B cell (primary cell): ENCODE measurements around the gene FARP1. TPM values are rescaled to one million over a fixed set of nuclear protein-coding genes. Genes with fewer than 3 reads are reported as not detected.

ENCODE experiments used
- ATAC-seq: fragments of 200-7000 bp; cut with Tn5 transposase; one replicate; pipeline ENCODE4 v1.10.0; 2021; ENCODE audit warnings: low read depth, mild to moderate bottlenecking, moderate number of reproducible peaks, moderate library complexity
- CTCF ChIA-PET: fragments of 350-600 bp; sonication (Branson Sonifier 250); formaldehyde crosslinking; loops from one replicate; lab custom pipeline; 2021; ENCODE audit warnings: antibody characterized with exemption, inconsistent platforms; lab: Charles Lee
- POLR2A ChIA-PET: fragments of 350-600 bp; sonication (Branson Sonifier 250); formaldehyde crosslinking; loops from one replicate; lab custom pipeline; 2021; ENCODE audit warnings: antibody characterized with exemption; lab: Charles Lee
- DNase-seq: peaks from one replicate; pipeline ENCODE4 v3.0.0; 2013
- H2AFZ ChIP-seq: 2 replicates; pipeline ENCODE4 v1.6.1; 2012; ENCODE audit warnings: mild to moderate bottlenecking, low read depth, low read length; ENCODE audit not compliant: insufficient read depth, poor library complexity, severe bottlenecking
- H3K27ac ChIP-seq, 2 donors: 1 replicate in 1 of 2; 2 replicates in 1 of 2; pipeline ENCODE4 v1.5.1; 2012 to 2013; ENCODE audit warnings: low read length in 2 of 2, mild to moderate bottlenecking in 2 of 2, moderate library complexity in 1 of 2
- H3K27me3 ChIP-seq, 4 experiments: fragments of 200-600 bp in 1 of 4; sonication (generic) in 1 of 4; replicated peaks in 1 of 4; 1 replicate in 2 of 4; 2 replicates in 2 of 4; pipeline versions ENCODE4 v1.6.1 to v1.7.0; 2013 to 2016; ENCODE audit warnings: low read length in 3 of 4, mild to moderate bottlenecking in 2 of 4, mixed read lengths in 1 of 4, moderate library complexity in 1 of 4; ENCODE audit not compliant: insufficient read depth in 4 of 4, control insufficient read depth in 3 of 4; ENCODE audit errors: control extremely low read depth in 1 of 4
- H3K36me3 ChIP-seq, 2 experiments: replicated peaks in 1 of 2; 1 replicate in 1 of 2; 2 replicates in 1 of 2; pipeline versions ENCODE4 v1.6.1 to v1.7.1; 2013; ENCODE audit warnings: low read length in 1 of 2; ENCODE audit not compliant: insufficient read depth in 2 of 2, control insufficient read depth in 1 of 2; ENCODE audit errors: control extremely low read depth in 1 of 2, extremely low read depth in 1 of 2
- H3K4me1 ChIP-seq, 2 donors: fragments of 200-600 bp in 1 of 2; sonication (generic) in 1 of 2; 1 replicate in 1 of 2; 2 replicates in 1 of 2; pipeline versions ENCODE4 v1.5.1 to v1.6.1; 2013 to 2017; ENCODE audit warnings: low read length in 2 of 2; ENCODE audit not compliant: control insufficient read depth in 2 of 2, insufficient read depth in 2 of 2
- H3K4me2 ChIP-seq: replicated peaks from 2 replicates; pipeline ENCODE3; 2012; ENCODE audit warnings: mild to moderate bottlenecking, low read depth, low read length; ENCODE audit not compliant: poor library complexity, severe bottlenecking
- H3K4me3 ChIP-seq, 5 experiments: fragments of 200-600 bp in 1 of 5; sonication (generic) in 1 of 5; 1 replicate in 3 of 5; 2 replicates in 2 of 5; pipeline versions ENCODE4 v1.5.1 to v1.7.0; 2011 to 2016; ENCODE audit warnings: low read length in 4 of 5, mild to moderate bottlenecking in 4 of 5, low read depth in 2 of 5, control low read depth in 1 of 5, moderate library complexity in 1 of 5; ENCODE audit not compliant: insufficient read depth in 1 of 5; ENCODE audit errors: control extremely low read depth in 1 of 5, extremely low read depth in 1 of 5
- H3K79me2 ChIP-seq: fragments of 200-600 bp; sonication (generic); one replicate; pipeline ENCODE4 v1.6.0; 2016; ENCODE audit warnings: low read length; ENCODE audit not compliant: control insufficient read depth, insufficient read depth
- H3K9ac ChIP-seq: fragments of 200-600 bp; sonication (generic); 2 replicates; pipeline ENCODE4 v1.6.1; 2017; ENCODE audit warnings: mild to moderate bottlenecking, low read length, moderate library complexity
- H3K9me3 ChIP-seq, 3 donors: one replicate each; pipeline versions ENCODE4 v1.6.1 to v1.7.1; 2013; ENCODE audit warnings: low read length in 2 of 3; ENCODE audit not compliant: control insufficient read depth in 2 of 3, insufficient read depth in 1 of 3; ENCODE audit errors: control extremely low read depth in 1 of 3
- H4K20me1 ChIP-seq: 2 replicates; pipeline ENCODE4 v1.6.0; 2012; ENCODE audit warnings: mild to moderate bottlenecking, low read length; ENCODE audit not compliant: insufficient read depth, control insufficient read depth, poor library complexity, severe bottlenecking
- H3K27ac Mint-ChIP-seq: one replicate; pipeline ENCODE4 v1.8.0; 2021; ENCODE audit warnings: mixed read lengths
- H3K27me3 Mint-ChIP-seq: one replicate; pipeline ENCODE4 v1.8.0; 2021; ENCODE audit warnings: mixed read lengths
- H3K4me1 Mint-ChIP-seq: one replicate; pipeline ENCODE4 v1.8.0; 2021; ENCODE audit warnings: mixed read lengths
- H3K4me3 Mint-ChIP-seq: one replicate; pipeline ENCODE4 v1.8.0; 2021; ENCODE audit warnings: mixed read lengths
- H3K9me3 Mint-ChIP-seq: one replicate; pipeline ENCODE4 v1.8.0; 2022; ENCODE audit warnings: mixed read lengths; ENCODE audit not compliant: insufficient read depth
- CTCF ChIP-seq: fragments of 200-600 bp; IDR thresholded peaks from one replicate; pipeline ENCODE4 v1.8.0; 2022; ENCODE audit warnings: antibody characterized with exemption, mild to moderate bottlenecking
- EZH2 ChIP-seq: IDR thresholded peaks from 2 replicates; pipeline ENCODE4 v1.6.1; 2012; ENCODE audit warnings: borderline replicate concordance, low read depth, mild to moderate bottlenecking, moderate library complexity, low read length; ENCODE audit not compliant: insufficient read depth, poor library complexity, severe bottlenecking
- WGBS: methylation state at CpG from one replicate; pipeline ENCODE4 v1.1.5; 2013; ENCODE audit warnings: missing lambda C conversion rate; ENCODE audit not compliant: insufficient coverage; 5-methylcytosine and 5-hydroxymethylcytosine counted together
- intact Hi-C: fragments of 100-400 bp; cut with micrococcal nuclease; formaldehyde crosslinking; loops from one replicate; pipeline ENCODE4 v1.10.0; 2022
- polyA plus RNA-seq: library from polyadenylated mRNA; depleted of rRNA; stranded (reverse); fragments of >200 nt; gene quantifications from 2 replicates; pipeline ENCODE4 v1.2.3, GENCODE V29; 2012
- total RNA-seq, 2 donors: library from RNA; stranded (reverse); fragments of 120-200 nt in 1 of 2; gene quantifications; 1 replicate in 1 of 2; 2 replicates in 1 of 2; pipeline versions ENCODE4 v1.2.3 to v1.2.4, GENCODE V29; 2013 to 2022

FARP1 gene
- total and polyA plus RNA-seq, 2 donors (not counting 1 experiment from before 2014, with no cell fraction given): 0.15 to 1.5 TPM

GRCh38 chr13:98459721-98460370, 317.0 kb downstream of the FARP1 start:
- H3K9ac ChIP-seq: no peak overlapping the region
- H3K9me3 ChIP-seq: no peaks in the 10 kb centered on the region
- H3K36me3 ChIP-seq: peaks cover 3 to 81% of the 10 kb centered on the region in 2 experiments
- no peak overlapping the region for H3K4me2 ChIP-seq
- no peaks in the 10 kb centered on the region for H3K4me1 Mint-ChIP-seq
- intact Hi-C loops: no loop called here
- ChIA-PET CTCF (no interaction called here), POLR2A (no interaction called here)
- WGBS: 96% methylated on average over 11 of the region's 13 CpGs
- no peaks in the 10 kb centered on the region for H3K9me3 Mint-ChIP-seq
- H3K79me2 ChIP-seq: peaks cover 24% of the 10 kb centered on the region
- no peak overlapping the region for H3K27ac Mint-ChIP-seq
- DNase-seq (no peak), ATAC-seq (no peak)
- no peak overlapping the region for H3K27ac ChIP-seq
- H3K4me1 ChIP-seq: no peaks in the 10 kb centered on the region
- peaks cover 47% of the 10 kb centered on the region for H4K20me1 ChIP-seq
- H3K4me3 ChIP-seq: no peak overlapping the region
- TF ChIP-seq CTCF (no peak), EZH2 (no peak)
- no peak overlapping the region for H2AFZ ChIP-seq
- H3K27me3 Mint-ChIP-seq: no peaks in the 10 kb centered on the region
- no peaks in the 10 kb centered on the region for H3K27me3 ChIP-seq
- no peak overlapping the region for H3K4me3 Mint-ChIP-seq

- Mint-ChIP-seq H3K9me3 (no peaks in the 10 kb centered on the region), H3K4me3 (no peak overlapping the region), H3K27me3 (no peaks in the 10 kb centered on the region), H3K27ac (no peak overlapping the region), H3K4me1 (no peaks in the 10 kb centered on the region)
- ChIA-PET POLR2A (no interaction called here), CTCF (interaction anchor here (1.4 kb wide), 1 partner anchor 192 kb away, joined by 7 read pairs; no protein-coding TSS in a partner anchor)
- no peaks in the 10 kb centered on the region for H3K27me3 ChIP-seq
- TF ChIP-seq CTCF (no peak), EZH2 (no peak)
- H3K79me2 ChIP-seq: peaks cover 24% of the 10 kb centered on the region
- DNase-seq: no peak
- 93% methylated on average over 11 of the region's 13 CpGs for WGBS
- peaks cover 3 to 82% of the 10 kb centered on the region in 2 experiments for H3K36me3 ChIP-seq
- no peak overlapping the region for H3K4me3 ChIP-seq
- H3K4me2 ChIP-seq: no peak overlapping the region
- no peaks in the 10 kb centered on the region for H3K4me1 ChIP-seq
- peaks cover 52% of the 10 kb centered on the region for H4K20me1 ChIP-seq
- H3K9ac ChIP-seq: no peak overlapping the region
- no peaks in the 10 kb centered on the region for H3K9me3 ChIP-seq
- no peak for ATAC-seq
- H3K27ac ChIP-seq: no peak overlapping the region
- intact Hi-C loops: no loop called here
- no peak overlapping the region for H2AFZ ChIP-seq
These were observed 317.6 kb downstream of the FARP1 start for GRCh38 chr13:98460516-98460915.
